ENCODE results near the gene LIG3.
A peak's percentile ranks its signal among the peaks of the same experiment; 100 is the strongest.

DNA sequence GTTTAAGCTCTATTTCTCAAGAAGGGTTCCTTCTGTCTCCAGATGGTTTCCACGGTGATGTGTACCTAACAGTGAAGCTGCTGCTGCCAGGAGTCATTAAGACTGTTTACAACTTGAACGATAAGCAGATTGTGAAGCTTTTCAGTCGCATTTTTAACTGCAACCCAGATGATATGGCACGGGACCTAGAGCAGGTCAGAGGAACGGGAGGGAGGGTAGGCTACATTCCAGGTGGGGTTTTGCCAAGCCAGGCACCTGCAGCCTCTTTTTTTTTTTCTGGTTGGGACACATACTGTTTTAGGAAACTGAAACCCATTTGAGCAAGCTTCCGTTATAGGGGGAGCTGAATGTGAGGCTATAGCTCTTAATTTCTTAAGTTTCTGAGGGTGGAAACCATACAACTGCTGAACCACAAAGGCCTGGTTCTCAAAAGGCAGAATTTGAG lies 10.6 kb downstream of the LIG3 start:
- no peak for TF ChIP-seq CTCF (IDR thresholded peaks at IDR 0.05)
- peak in 1 of 3 donors; percentile 52 for TF ChIP-seq POLR2AphosphoS5 (IDR thresholded peaks at IDR 0.05)
